Heart left ventricle (tissue), 16 donors: ENCODE measurements around the gene FOXP1. TPM values are rescaled to one million over a fixed set of nuclear protein-coding genes. Genes with fewer than 3 reads are reported as not detected.

ENCODE experiments used
- ATAC-seq, 4 donors: fragments of 200-7000 bp; cut with Tn5 transposase; one replicate each; pipeline ENCODE4 v1.9.1; 2020 to 2022; ENCODE audit warnings: moderate library complexity in 4 of 4, mild to moderate bottlenecking in 3 of 4, moderate number of reproducible peaks in 1 of 4
- DNase-seq, 5 donors: peaks; one replicate each; pipeline ENCODE4 v3.0.0-alpha.2; 2020
- H3K27ac ChIP-seq, 12 donors: fragments of 200-600 bp; sonication (generic) in 4 of 12; one replicate each; pipeline versions ENCODE4 v1.5.0 to v1.8.0; 2016 to 2022; ENCODE audit warnings: mild to moderate bottlenecking in 2 of 12
- H3K27me3 ChIP-seq, 9 donors: fragments of 200-600 bp; sonication (generic) in 2 of 9; one replicate each; pipeline versions ENCODE4 v1.5.1 to v1.8.0; 2016 to 2022; ENCODE audit warnings: mild to moderate bottlenecking in 3 of 9
- H3K36me3 ChIP-seq, 9 donors: fragments of 200-600 bp; sonication (generic) in 2 of 9; one replicate each; pipeline versions ENCODE4 v1.5.0 to v1.8.0; 2018 to 2022; ENCODE audit warnings: mild to moderate bottlenecking in 2 of 9
- H3K4me1 ChIP-seq, 12 donors: fragments of 200-600 bp; sonication (generic) in 4 of 12; one replicate each; pipeline versions ENCODE4 v1.5.0 to v1.8.0; 2016 to 2022; ENCODE audit warnings: mild to moderate bottlenecking in 3 of 12
- H3K4me3 ChIP-seq, 12 donors: fragments of 200-600 bp; sonication (generic) in 4 of 12; one replicate each; pipeline versions ENCODE4 v1.5.0 to v1.8.0; 2017 to 2022; ENCODE audit warnings: mild to moderate bottlenecking in 9 of 12, moderate library complexity in 4 of 12
- H3K9me3 ChIP-seq, 12 donors: fragments of 200-600 bp; sonication (generic) in 4 of 12; one replicate each; pipeline versions ENCODE4 v1.5.0 to v1.8.0; 2016 to 2022; ENCODE audit warnings: mild to moderate bottlenecking in 1 of 12
- POLR2A ChIP-seq, 2 donors: fragments of 450-650 bp; IDR thresholded peaks; one replicate each; pipeline ENCODE4 v1.6.1; 2017; ENCODE audit warnings: antibody characterized with exemption in 2 of 2, mild to moderate bottlenecking in 2 of 2, moderate library complexity in 2 of 2
- WGBS, 4 donors: extraction: QIAGEN DNeasy Blood & Tissue Kit in 2 of 4; methylation state at CpG; one replicate each; pipeline versions ENCODE4 v1.1.5 to v1.1.7; 2013 to 2018; 5-methylcytosine and 5-hydroxymethylcytosine counted together
- intact Hi-C, 10 donors: fragments of 100-400 bp; cut with DNase I; formaldehyde crosslinking; loops; one replicate each; pipeline versions ENCODE4 v1.11.1 to v1.14.2; 2022
- polyA plus RNA-seq, 2 donors: library from polyadenylated mRNA; stranded (reverse); fragments of 200-250 nt; gene quantifications; one replicate each; pipeline ENCODE4 v1.2.3, GENCODE V29; 2013
- total RNA-seq, 9 donors: library from RNA; depleted of rRNA in 2 of 9; stranded (reverse); fragments of >200 nt in 2 of 9; fragmentation: NEBNext Ultra II Directional in 3 of 9; extraction: Animal tissue kit (Norgen Biotek cat#: 25700) in 3 of 9; gene quantifications; one replicate each; pipeline versions ENCODE4 v1.1.0 to v1.2.4, GENCODE V29; 2016 to 2023
- TF ChIP-seq, protein P1 (sequence below), 12 donors: fragments of 200-600 bp; sonication (generic) in 4 of 12; IDR thresholded peaks; one replicate each; pipeline versions ENCODE4 v1.5.0 to v1.8.0; 2018 to 2022; ENCODE audit warnings: antibody characterized with exemption in 12 of 12, mild to moderate bottlenecking in 5 of 12
- donor health status: ischemic (EF 13 %, LVEDD 7.1; RV severe dilation, severe dysfunction).
- donor health status: healthy with polysubstance abuse.
- donor health status: DM: no; HTN: yes; CAD: no.
- donor health status: DM: no; HTN: no; CAD: no.
- donor health status: ischemic (EF 25% LVEDD 6.9; RV normal size, moderate dysfunction).
- donor health status: ischemic (EF 25% LVEDD 5.7; RV mildly dilated, moderate dysfunction).
- donor health status: healthy.
- donor health status: DM: yes; HTN: yes; CAD: no.
- donor health status: ischemic (EF 35%, LVEDD 5.7; RV mildly dilated, moderate dysfunction).
- donor health status: nonischemic (EF 11% LVEDD 7.7; RV severe dilation, severe dysfunction).
- donor health status: DM: yes; HTN: yes; CAD: no.
- donor health status: PGD.
- donor health status: ischemic (EF 29% LVEDD 5.4; RV normal size, mild dysfunction).
- donor health status: nonischemic (EF 23%, LVEDD 6.1; RV moderate dilation, normal function).

The FOXP1 gene
- total and polyA plus RNA-seq, 11 donors: 14.9 to 67.8 (median 41.1) TPM

DNA sequence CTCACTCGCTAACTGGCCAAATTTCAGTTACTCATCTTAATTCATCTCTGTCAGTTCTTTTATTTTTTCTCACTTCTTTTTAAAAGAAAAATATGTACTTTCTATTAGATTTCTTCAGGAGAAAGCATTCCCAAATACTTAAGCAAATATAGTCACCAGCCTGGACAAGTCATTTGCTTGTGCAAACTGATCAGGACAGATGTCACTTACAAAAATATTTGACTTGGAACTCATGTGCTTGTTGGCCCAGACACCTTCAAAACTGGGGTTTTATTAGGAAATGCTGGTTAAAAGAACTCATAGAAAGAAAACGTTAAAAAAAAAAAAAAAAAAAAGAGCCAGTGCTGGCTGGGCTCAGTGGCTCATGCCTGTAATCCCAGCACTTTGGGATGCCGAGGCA lies 31.3 kb upstream of the FOXP1 start:
- no peaks in the 10 kb centered on the region for H3K27me3 ChIP-seq
- TF ChIP-seq POLR2A (IDR thresholded peaks at IDR 0.05): no peak
- TF ChIP-seq, protein P1, sequence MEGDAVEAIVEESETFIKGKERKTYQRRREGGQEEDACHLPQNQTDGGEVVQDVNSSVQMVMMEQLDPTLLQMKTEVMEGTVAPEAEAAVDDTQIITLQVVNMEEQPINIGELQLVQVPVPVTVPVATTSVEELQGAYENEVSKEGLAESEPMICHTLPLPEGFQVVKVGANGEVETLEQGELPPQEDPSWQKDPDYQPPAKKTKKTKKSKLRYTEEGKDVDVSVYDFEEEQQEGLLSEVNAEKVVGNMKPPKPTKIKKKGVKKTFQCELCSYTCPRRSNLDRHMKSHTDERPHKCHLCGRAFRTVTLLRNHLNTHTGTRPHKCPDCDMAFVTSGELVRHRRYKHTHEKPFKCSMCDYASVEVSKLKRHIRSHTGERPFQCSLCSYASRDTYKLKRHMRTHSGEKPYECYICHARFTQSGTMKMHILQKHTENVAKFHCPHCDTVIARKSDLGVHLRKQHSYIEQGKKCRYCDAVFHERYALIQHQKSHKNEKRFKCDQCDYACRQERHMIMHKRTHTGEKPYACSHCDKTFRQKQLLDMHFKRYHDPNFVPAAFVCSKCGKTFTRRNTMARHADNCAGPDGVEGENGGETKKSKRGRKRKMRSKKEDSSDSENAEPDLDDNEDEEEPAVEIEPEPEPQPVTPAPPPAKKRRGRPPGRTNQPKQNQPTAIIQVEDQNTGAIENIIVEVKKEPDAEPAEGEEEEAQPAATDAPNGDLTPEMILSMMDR (IDR thresholded peaks at IDR 0.05): no peak
- WGBS, 4 donors: 89 to 92% (median 91%) methylated on average over 3 of the region's 3 CpGs
- H3K27ac ChIP-seq: no peak overlapping the region
- no peaks in the 10 kb centered on the region for H3K36me3 ChIP-seq
- ATAC-seq (no peak), DNase-seq (no peak)
- H3K9me3 ChIP-seq: no peaks in the 10 kb centered on the region
- intact Hi-C loops: loop anchor here in 1 of 10 donors (5.0 kb wide), 1 partner anchor 1308 kb away; no protein-coding TSS in a partner anchor
- no peak overlapping the region for H3K4me3 ChIP-seq
- H3K4me1 ChIP-seq: no peaks in the 10 kb centered on the region

DNA sequence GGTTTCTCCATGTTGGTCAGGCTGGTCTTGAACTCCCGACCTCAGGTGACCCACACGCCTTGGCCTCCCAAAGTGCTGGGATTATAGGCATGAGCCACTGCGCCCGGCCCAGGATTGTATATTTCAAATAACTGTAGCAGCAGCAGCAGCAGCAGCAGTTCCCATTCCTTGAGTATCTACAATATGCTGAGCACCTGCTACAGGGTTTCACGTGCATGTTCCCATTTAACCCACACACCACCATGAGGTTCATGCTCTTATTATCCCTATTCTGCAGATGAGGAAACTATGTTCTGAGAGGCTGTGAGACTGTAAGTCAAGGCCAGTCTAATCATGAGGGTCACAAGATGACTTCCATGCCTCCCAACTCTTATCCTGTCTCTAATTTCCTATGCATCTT lies 30.9 kb upstream of the FOXP1 start:
- no peak for ATAC-seq
- intact Hi-C loops: no loop called here
- no peak for DNase-seq
- H3K9me3 ChIP-seq: no peaks in the 10 kb centered on the region
- H3K4me3 ChIP-seq: no peak overlapping the region
- TF ChIP-seq, protein P1 (IDR thresholded peaks at IDR 0.05): no peak
- TF ChIP-seq POLR2A (IDR thresholded peaks at IDR 0.05): no peak
- no peaks in the 10 kb centered on the region for H3K27me3 ChIP-seq
- H3K36me3 ChIP-seq: no peaks in the 10 kb centered on the region
- no peaks in the 10 kb centered on the region for H3K4me1 ChIP-seq
- H3K27ac ChIP-seq: no peak overlapping the region
- whole genome bisulfite sequencing, 4 donors: 93 to 96% (median 95%) methylated on average over 5 of the region's 5 CpGs

DNA sequence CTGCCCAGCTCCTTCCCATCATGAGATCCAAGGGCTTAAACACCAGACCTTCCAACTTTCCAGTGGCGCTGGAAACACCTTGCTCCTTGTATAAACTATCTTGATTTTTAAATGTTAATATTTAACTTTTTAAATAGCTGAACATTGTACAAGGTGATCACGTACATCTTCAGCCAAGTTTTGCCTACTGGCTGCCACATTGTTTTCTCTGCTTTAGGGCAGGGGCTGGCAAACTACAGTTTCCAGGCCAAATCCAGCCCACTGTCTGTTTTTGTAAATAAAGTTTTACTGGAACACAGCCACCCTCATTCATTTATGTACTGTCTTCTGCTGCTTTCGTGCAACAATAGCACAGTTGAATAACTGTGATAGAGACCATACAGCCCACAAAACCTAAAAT lies 27.6 kb upstream of the FOXP1 start:
- H3K27ac ChIP-seq: no peak overlapping the region
- intact Hi-C loops: no loop called here
- H3K9me3 ChIP-seq: peaks cover 0 to 17% (median 2%) of the 10 kb centered on the region in 12 donors
- TF ChIP-seq, protein P1 (IDR thresholded peaks at IDR 0.05): no peak
- no peak for TF ChIP-seq POLR2A (IDR thresholded peaks at IDR 0.05)
- H3K4me1 ChIP-seq: no peaks in the 10 kb centered on the region
- WGBS, 4 donors: 93 to 97% (median 95%) methylated on average over 3 of the region's 3 CpGs
- ATAC-seq (no peak), DNase-seq (no peak)
- no peaks in the 10 kb centered on the region for H3K36me3 ChIP-seq
- H3K27me3 ChIP-seq: no peaks in the 10 kb centered on the region
- H3K4me3 ChIP-seq: no peak overlapping the region

DNA sequence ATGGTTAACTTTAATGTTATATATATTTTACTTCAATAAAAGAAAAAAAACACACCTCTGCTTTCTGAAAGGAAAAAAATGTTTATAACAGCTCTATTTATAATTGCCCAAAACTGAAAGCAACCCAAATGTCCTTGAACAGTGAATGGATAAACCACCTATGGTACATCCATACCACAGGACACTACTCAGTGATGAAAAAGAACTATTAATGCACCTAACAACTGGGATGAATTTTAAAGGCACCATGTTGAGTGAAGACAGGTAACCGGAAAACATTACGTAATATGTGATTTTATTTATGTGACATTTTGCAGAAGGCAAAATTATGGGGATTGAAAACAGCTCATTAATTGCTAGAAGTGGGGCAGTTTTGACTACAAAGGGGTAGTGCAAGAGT lies 23.8 kb upstream of the FOXP1 start:
- intact Hi-C loops: no loop called here
- Histone ChIP-seq H3K27ac (no peak overlapping the region), H3K4me3 (no peak overlapping the region), H3K27me3 (no peaks in the 10 kb centered on the region), H3K4me1 (no peaks in the 10 kb centered on the region), H3K9me3 (peaks cover 0 to 20% (median 2%) of the 10 kb centered on the region in 12 donors), H3K36me3 (no peaks in the 10 kb centered on the region)
- DNase-seq (no peak), ATAC-seq (no peak)
- WGBS, 4 donors: 93 to 99% (median 95%) methylated on average over 2 of the region's 2 CpGs
- no peak for TF ChIP-seq POLR2A (IDR thresholded peaks at IDR 0.05)
- TF ChIP-seq, protein P1 (IDR thresholded peaks at IDR 0.05): no peak
